Liver (tissue), 9 donors: ENCODE measurements around the gene TIAM1. TPM values are rescaled to one million over a fixed set of nuclear protein-coding genes. Genes with fewer than 3 reads are reported as not detected.

Source experiments
- DNase-seq: peaks from one replicate; pipeline ENCODE4 v3.0.0-alpha.2; 2017; ENCODE audit warnings: low spot score
- H3K27ac ChIP-seq, 2 donors: one replicate each; pipeline ENCODE4 v1.7.0; 2013; ENCODE audit warnings: inconsistent platforms in 2 of 2, low read length in 2 of 2, control low read depth in 1 of 2, low read depth in 1 of 2, mild to moderate bottlenecking in 1 of 2
- H3K27me3 ChIP-seq, 4 donors: one replicate each; pipeline versions ENCODE4 v1.6.1 to v1.7.0; 2013; ENCODE audit warnings: low read length in 3 of 4, inconsistent platforms in 1 of 4, mild to moderate bottlenecking in 1 of 4, moderate library complexity in 1 of 4; ENCODE audit not compliant: control insufficient read depth in 4 of 4, insufficient read depth in 4 of 4
- H3K36me3 ChIP-seq, 4 donors: one replicate each; pipeline versions ENCODE4 v1.6.1 to v1.7.0; 2013; ENCODE audit warnings: low read length in 3 of 4, mild to moderate bottlenecking in 3 of 4, low read depth in 1 of 4, moderate library complexity in 1 of 4; ENCODE audit not compliant: control insufficient read depth in 4 of 4, insufficient read depth in 3 of 4
- H3K4me1 ChIP-seq, 4 donors: one replicate each; pipeline versions ENCODE4 v1.6.1 to v1.7.0; 2013; ENCODE audit warnings: low read length in 3 of 4, mild to moderate bottlenecking in 3 of 4, moderate library complexity in 1 of 4; ENCODE audit not compliant: control insufficient read depth in 4 of 4, insufficient read depth in 4 of 4
- H3K4me3 ChIP-seq, 3 donors: one replicate each; pipeline versions ENCODE4 v1.6.1 to v1.7.0; 2013; ENCODE audit warnings: low read length in 3 of 3, control low read depth in 1 of 3, low read depth in 1 of 3, mild to moderate bottlenecking in 1 of 3
- H3K9ac ChIP-seq, 2 donors: one replicate each; pipeline ENCODE4 v1.7.0; 2013; ENCODE audit warnings: low read length in 2 of 2, mild to moderate bottlenecking in 2 of 2, moderate library complexity in 2 of 2, control low read depth in 1 of 2, low read depth in 1 of 2
- H3K9me3 ChIP-seq, 4 donors: one replicate each; pipeline versions ENCODE4 v1.6.1 to v1.7.0; 2013; ENCODE audit warnings: low read length in 3 of 4; ENCODE audit not compliant: control insufficient read depth in 4 of 4
- ATF3 ChIP-seq: IDR thresholded peaks from 2 replicates; pipeline ENCODE4 v1.6.1; 2016; ENCODE audit warnings: antibody characterized with exemption
- CTCF ChIP-seq: fragments of 150-350 bp; IDR thresholded peaks from 2 replicates; pipeline ENCODE4 v1.5.1; 2017; ENCODE audit warnings: improper control_type of control experiment, low read depth, low read length; ENCODE audit not compliant: missing input control
- EGR1 ChIP-seq, 2 donors: IDR thresholded peaks; 2 replicates each; pipeline ENCODE4 v1.6.1; 2016 to 2018; ENCODE audit warnings: antibody characterized with exemption in 2 of 2, low read depth in 2 of 2
- FOXA1 ChIP-seq: IDR thresholded peaks from 2 replicates; pipeline ENCODE4 v1.6.1; 2016; ENCODE audit warnings: antibody characterized with exemption
- FOXA2 ChIP-seq: IDR thresholded peaks from 2 replicates; pipeline ENCODE4 v1.6.1; 2016; ENCODE audit warnings: antibody characterized with exemption
- GABPA ChIP-seq, 2 donors: IDR thresholded peaks in 1 of 2; conservative IDR thresholded peaks in 1 of 2; 2 replicates each; pipeline ENCODE4 v1.6.1; 2016; ENCODE audit warnings: antibody characterized with exemption in 2 of 2, mild to moderate bottlenecking in 1 of 2, moderate library complexity in 1 of 2
- HNF4A ChIP-seq, 2 donors: conservative IDR thresholded peaks; 2 replicates each; pipeline ENCODE4 v1.6.1; 2016; ENCODE audit warnings: antibody characterized with exemption in 2 of 2, mild to moderate bottlenecking in 2 of 2
- JUND ChIP-seq, 2 donors: IDR thresholded peaks; 2 replicates each; pipeline ENCODE4 v1.6.1; 2016; ENCODE audit warnings: antibody characterized with exemption in 2 of 2
- MAX ChIP-seq: IDR thresholded peaks from 2 replicates; pipeline ENCODE4 v1.6.1; 2016; ENCODE audit warnings: antibody characterized with exemption
- NR2F2 ChIP-seq: IDR thresholded peaks from 2 replicates; pipeline ENCODE4 v1.6.1; 2016; ENCODE audit warnings: antibody characterized with exemption
- RXRA ChIP-seq, 2 donors: IDR thresholded peaks; 2 replicates each; pipeline ENCODE4 v1.6.1; 2017 to 2018; ENCODE audit warnings: antibody characterized with exemption in 2 of 2, mild to moderate bottlenecking in 1 of 2
- SP1 ChIP-seq: IDR thresholded peaks from 2 replicates; pipeline ENCODE4 v1.6.1; 2018; ENCODE audit warnings: antibody characterized with exemption, mild to moderate bottlenecking
- TAF1 ChIP-seq: conservative IDR thresholded peaks from 2 replicates; pipeline ENCODE4 v1.6.1; 2016; ENCODE audit warnings: antibody characterized with exemption, mild to moderate bottlenecking
- WGBS: extraction: QIAGEN DNeasy Blood & Tissue Kit; methylation state at CpG from one replicate; pipeline ENCODE4 v1.1.7; 2013; 5-methylcytosine and 5-hydroxymethylcytosine counted together
- polyA plus RNA-seq, 2 donors: library from polyadenylated mRNA; stranded (reverse) in 1 of 2; unstranded in 1 of 2; fragments of 200-250 nt in 1 of 2; fragments of >200 nt in 1 of 2; fragmentation: Nextera tagmentation in 1 of 2; extraction: Ambion mirVana in 1 of 2; gene quantifications; one replicate each; pipeline versions ENCODE4 v1.2.1 to v1.2.3, GENCODE V29; 2013 to 2015
- total RNA-seq, 2 donors: library from RNA; depleted of rRNA; stranded (reverse); fragments of >200 nt; gene quantifications; one replicate each; pipeline ENCODE4 v1.2.3, GENCODE V29; 2014
- TF ChIP-seq, protein P1 (sequence below): IDR thresholded peaks from 2 replicates; pipeline ENCODE4 v1.6.1; 2016; ENCODE audit warnings: antibody characterized with exemption, mild to moderate bottlenecking
- TF ChIP-seq, protein P2 (sequence below): IDR thresholded peaks from 2 replicates; pipeline ENCODE4 v1.6.1; 2016; ENCODE audit warnings: antibody characterized with exemption
- donor health status: healthy.
- donor health status: healthy.
- donor health status: healthy.
- donor health status: healthy.
- donor health status: healthy.

TIAM1 gene
- total and polyA plus RNA-seq, 4 donors: 3.0 to 7.4 (median 4.8) TPM

GRCh38 chr21:31363720-31364119 lies 19.7 kb upstream of the TIAM1 start:
- Histone ChIP-seq H3K9me3 (no peaks in the 10 kb centered on the region), H3K36me3 (peaks cover 0 to 2% (median 0%) of the 10 kb centered on the region in 4 donors), H3K27ac (no peak overlapping the region), H3K27me3 (no peaks in the 10 kb centered on the region), H3K4me1 (no peaks in the 10 kb centered on the region), H3K4me3 (no peak overlapping the region), H3K9ac (no peak overlapping the region)
- no peak for DNase-seq
- TF ChIP-seq FOXA1: no peak
- no peak for TF ChIP-seq NR2F2
- TF ChIP-seq ATF3: no peak
- no peak for TF ChIP-seq HNF4A (conservative IDR thresholded peaks at IDR 0.05)
- TF ChIP-seq GABPA (IDR thresholded peaks at IDR 0.05 in 1 of 2, conservative IDR thresholded peaks at IDR 0.05 in 1 of 2): no peak
- no peak for TF ChIP-seq CTCF
- no peak for TF ChIP-seq EGR1 (IDR thresholded peaks at IDR 0.05; ENCODE audit: low read depth in 2 of 2)
- no peak for TF ChIP-seq MAX
- TF ChIP-seq, protein P1, sequence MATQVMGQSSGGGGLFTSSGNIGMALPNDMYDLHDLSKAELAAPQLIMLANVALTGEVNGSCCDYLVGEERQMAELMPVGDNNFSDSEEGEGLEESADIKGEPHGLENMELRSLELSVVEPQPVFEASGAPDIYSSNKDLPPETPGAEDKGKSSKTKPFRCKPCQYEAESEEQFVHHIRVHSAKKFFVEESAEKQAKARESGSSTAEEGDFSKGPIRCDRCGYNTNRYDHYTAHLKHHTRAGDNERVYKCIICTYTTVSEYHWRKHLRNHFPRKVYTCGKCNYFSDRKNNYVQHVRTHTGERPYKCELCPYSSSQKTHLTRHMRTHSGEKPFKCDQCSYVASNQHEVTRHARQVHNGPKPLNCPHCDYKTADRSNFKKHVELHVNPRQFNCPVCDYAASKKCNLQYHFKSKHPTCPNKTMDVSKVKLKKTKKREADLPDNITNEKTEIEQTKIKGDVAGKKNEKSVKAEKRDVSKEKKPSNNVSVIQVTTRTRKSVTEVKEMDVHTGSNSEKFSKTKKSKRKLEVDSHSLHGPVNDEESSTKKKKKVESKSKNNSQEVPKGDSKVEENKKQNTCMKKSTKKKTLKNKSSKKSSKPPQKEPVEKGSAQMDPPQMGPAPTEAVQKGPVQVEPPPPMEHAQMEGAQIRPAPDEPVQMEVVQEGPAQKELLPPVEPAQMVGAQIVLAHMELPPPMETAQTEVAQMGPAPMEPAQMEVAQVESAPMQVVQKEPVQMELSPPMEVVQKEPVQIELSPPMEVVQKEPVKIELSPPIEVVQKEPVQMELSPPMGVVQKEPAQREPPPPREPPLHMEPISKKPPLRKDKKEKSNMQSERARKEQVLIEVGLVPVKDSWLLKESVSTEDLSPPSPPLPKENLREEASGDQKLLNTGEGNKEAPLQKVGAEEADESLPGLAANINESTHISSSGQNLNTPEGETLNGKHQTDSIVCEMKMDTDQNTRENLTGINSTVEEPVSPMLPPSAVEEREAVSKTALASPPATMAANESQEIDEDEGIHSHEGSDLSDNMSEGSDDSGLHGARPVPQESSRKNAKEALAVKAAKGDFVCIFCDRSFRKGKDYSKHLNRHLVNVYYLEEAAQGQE: no peak
- no peak for TF ChIP-seq RXRA (IDR thresholded peaks at IDR 0.05)
- no peak for TF ChIP-seq FOXA2
- TF ChIP-seq JUND (IDR thresholded peaks at IDR 0.05): no peak
- no peak for TF ChIP-seq TAF1
- TF ChIP-seq, protein P2, sequence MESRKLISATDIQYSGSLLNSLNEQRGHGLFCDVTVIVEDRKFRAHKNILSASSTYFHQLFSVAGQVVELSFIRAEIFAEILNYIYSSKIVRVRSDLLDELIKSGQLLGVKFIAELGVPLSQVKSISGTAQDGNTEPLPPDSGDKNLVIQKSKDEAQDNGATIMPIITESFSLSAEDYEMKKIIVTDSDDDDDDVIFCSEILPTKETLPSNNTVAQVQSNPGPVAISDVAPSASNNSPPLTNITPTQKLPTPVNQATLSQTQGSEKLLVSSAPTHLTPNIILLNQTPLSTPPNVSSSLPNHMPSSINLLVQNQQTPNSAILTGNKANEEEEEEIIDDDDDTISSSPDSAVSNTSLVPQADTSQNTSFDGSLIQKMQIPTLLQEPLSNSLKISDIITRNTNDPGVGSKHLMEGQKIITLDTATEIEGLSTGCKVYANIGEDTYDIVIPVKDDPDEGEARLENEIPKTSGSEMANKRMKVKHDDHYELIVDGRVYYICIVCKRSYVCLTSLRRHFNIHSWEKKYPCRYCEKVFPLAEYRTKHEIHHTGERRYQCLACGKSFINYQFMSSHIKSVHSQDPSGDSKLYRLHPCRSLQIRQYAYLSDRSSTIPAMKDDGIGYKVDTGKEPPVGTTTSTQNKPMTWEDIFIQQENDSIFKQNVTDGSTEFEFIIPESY: no peak
- 78% methylated on average over 1 of the region's 1 CpG for WGBS

GRCh38 chr21:31360717-31361116 lies 16.7 kb upstream of the TIAM1 start:
- Histone ChIP-seq H3K9ac (no peak overlapping the region), H3K9me3 (no peaks in the 10 kb centered on the region), H3K27ac (no peak overlapping the region), H3K4me3 (no peak overlapping the region), H3K27me3 (no peaks in the 10 kb centered on the region), H3K36me3 (no peaks in the 10 kb centered on the region), H3K4me1 (no peaks in the 10 kb centered on the region)
- no peak for TF ChIP-seq FOXA1
- TF ChIP-seq RXRA (IDR thresholded peaks at IDR 0.05): no peak
- TF ChIP-seq, protein P1: no peak
- TF ChIP-seq ATF3: no peak
- TF ChIP-seq MAX: no peak
- no peak for TF ChIP-seq SP1
- no peak for DNase-seq
